GM19372 (cell line): ENCODE results near the gene PLIN1.

ENCODE experiments used
- ATAC-seq: cut with Tn5 transposase; IDR thresholded peaks from one replicate; pipeline ENCODE4 v1.9.1; 2021; ENCODE audit warnings: mild to moderate bottlenecking, low read depth, moderate library complexity; ENCODE audit not compliant: unreplicated experiment

Gene PLIN1

DNA sequence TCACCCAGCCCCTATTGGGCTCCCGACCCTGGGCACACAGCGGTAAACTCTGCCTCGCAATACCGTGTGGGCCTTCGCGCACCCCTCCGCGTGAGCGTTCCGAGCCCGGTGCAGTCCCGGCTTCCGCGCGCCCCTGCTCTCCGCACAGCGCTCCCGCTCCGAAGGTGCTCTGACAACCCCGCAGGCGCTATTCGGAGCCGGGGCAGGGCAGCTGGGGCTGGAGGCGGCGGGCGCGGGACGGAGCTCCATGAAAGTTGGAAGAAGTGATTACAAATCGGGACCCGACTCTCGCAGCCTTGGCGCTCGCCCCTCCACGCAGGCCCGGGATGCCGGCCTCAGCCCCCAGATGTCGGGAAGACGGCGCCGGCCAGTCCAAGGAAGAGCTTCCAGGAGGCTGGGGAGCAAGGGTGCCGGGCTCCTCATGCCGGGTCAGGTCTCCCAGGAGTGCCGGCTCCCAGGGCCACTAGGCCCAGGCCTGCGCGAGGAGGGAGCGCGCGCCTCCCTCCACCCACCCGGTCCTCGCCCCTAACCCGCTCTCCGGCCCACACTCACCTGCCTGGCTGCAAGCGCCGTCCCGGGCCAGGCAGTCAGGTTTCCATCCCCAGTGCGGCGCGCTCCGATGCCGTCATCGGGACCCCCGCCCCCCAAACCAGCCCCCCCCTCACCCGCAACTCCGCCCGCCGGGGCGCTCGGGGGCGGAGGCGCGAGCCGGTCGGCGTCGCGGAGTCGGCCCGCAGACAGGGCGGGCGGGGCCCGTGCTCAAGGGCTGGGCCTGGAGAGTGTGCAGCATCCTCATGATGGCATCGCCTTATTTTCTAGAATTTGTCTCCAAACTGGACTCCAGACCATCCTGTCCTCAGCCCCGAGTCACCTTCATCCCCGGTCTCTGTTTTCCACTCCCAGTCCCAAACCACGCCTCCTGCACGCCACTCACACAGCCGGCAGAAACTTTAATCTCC lies 24.0 kb downstream of the PLIN1 start, which contains the start of gene KIF7:
KIF7 (minus strand) TSS at position 621 of the 959 bp plus-strand sequence. CDS start 2,537 bp downstream, outside the sequence.
- no peak for ATAC-seq

DNA sequence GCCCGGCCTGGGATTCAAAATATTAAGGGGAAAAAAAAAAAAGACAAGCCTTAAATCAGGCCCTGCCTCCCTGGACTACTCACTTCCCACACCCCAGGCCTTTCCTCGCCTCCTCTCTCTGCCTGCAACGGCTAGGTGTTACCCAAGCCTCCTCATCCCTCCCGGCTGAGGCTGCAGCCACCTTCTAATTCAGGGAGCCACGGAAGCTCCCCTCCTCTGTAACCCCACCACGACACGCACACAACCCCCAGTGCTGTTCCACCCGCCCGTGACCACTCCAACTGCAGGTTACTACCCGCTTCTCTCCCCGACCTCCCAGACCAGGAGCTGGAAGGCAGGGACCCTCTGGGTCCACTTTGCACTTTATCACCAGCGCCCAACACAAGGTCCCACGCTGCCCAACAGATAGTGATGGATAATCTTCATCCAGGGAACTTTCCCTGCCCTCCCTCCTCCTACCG lies 24.8 kb downstream of the PLIN1 start:
- no peak for ATAC-seq

- no peak for ATAC-seq
These were observed 25.6 kb downstream of the PLIN1 start for GRCh38 chr15:89653578-89653977.

DNA sequence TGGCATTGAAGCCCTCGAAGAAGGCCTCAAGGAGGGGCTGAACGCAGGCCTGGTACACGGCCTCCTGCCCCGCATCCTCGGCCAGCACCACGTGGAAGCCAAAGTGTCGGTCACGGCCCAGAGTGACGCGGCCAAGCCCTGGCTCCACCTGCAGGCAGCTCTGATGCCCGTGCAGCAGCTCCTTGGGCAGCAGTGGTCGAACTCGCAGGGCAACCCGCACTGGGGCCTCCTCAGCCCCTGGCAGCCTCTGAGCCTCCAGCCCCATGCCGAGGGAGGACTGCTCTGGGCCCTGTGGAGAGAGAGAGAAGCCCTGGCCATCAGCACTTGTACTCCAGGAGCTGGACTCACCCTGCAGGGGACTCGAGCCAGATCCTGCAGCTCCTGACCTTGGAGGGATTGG lies 26.5 kb downstream of the PLIN1 start:
- no peak for ATAC-seq

- no peak for ATAC-seq
These were observed 27.0 kb downstream of the PLIN1 start for GRCh38 chr15:89652131-89652530.

- ATAC-seq, result no peak
These were observed 29.5 kb downstream of the PLIN1 start for GRCh38 chr15:89649716-89650115.

GRCh38 chr15:89649013-89649625 lies 30.0 kb downstream of the PLIN1 start:
- no peak for ATAC-seq

DNA sequence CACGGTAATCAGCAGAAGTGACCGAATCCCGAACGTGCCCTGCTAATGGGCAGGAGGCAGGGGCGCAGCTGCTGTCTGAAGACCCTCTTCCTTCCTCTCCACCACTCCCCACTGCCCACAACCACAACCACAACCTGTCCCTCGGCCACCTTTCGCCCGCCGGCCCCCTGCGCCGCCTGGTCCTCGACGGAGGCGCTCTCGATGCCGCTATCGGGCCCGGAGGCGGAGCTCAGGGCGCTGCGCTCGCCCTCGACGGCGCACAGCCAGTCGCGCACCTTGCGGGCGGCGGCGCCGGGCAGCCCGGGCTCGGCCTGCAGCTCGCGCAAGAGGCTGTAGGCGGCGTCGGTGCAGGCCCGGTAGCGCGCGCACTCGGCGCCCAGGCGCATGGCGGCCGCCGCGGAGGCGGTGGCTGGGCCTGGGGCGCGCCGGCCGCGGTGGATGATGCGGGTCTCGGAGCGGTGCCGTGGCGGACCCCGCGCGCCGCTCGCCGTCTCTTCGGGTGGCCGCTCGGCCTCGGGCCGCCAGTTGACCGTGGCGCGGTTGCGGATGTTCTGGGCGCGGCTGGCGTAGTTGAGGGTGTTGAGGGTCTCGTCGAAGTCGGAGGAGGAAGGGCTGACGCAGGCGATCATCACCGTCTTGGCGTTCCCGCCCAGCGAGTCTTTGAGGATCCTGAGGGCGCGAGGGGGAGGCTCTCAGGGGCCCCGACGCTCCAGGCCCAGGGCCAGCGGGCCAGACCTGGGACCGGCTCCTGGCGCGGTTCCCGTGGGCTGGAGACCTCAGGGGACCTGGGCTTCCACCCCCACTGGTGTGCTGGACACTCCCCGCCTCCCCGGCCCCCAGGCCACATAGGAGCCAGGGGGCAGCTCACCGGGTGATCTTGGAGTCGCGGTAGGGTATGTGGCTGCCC lies 30.8 kb downstream of the PLIN1 start:
- no peak for ATAC-seq

DNA sequence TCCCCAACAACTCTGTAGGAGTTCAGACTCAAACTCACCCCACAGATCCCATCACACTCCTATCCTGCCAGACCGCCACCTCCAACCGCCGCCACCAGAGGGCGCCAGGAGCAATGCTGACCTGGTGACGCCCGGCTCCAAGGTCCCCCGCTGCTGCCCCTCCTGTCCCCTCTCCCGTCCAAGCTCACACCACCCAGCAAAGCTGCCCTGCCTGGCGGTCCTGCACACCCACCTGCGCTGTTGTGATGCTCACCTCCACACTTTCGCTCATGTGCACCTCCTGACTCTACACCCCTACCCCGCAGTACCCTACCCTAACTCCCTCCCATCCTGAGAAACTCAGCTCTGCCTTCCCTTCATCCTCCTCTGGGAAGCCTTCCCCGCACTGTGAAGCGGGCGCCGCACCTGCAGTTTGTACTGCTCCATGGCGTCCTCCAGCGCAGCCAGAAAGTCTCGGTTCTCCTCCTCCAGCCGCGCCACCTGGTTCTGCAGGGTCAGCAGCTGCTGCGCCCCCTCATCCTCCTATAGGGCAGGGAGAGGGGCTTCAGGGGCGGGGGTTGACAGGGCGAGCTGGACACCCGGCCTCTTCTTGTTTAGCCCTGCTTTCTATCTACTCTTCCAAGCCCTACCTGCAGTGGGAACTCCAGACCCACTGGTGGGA lies 31.8 kb downstream of the PLIN1 start:
- peak; percentile 62 for ATAC-seq

GRCh38 chr15:89646416-89647141 lies 32.6 kb downstream of the PLIN1 start:
- no peak for ATAC-seq

GRCh38 chr15:89645680-89646079 lies 33.5 kb downstream of the PLIN1 start:
- no peak for ATAC-seq

GRCh38 chr15:89642106-89642505 lies 37.1 kb downstream of the PLIN1 start:
- ATAC-seq, result no peak

DNA sequence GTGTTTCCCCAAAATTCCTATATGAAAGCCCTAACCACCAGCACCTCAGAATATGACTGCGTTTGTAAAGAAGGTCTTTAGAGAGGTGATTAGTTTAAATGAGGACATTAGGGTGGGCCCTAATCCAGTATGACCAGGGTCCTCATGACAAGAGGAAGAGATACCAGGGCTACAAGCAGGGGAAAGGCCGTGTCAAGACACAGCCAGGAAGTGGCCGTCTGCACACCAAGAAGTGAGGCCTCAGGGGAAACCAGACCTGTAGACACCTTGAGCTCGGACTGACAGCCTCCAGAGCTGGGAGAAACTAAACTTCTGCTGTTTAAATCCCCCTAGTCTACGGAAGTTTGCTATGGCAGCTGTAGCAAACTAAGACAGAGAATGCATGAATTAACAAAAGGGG lies 38.1 kb downstream of the PLIN1 start:
- no peak for ATAC-seq

DNA sequence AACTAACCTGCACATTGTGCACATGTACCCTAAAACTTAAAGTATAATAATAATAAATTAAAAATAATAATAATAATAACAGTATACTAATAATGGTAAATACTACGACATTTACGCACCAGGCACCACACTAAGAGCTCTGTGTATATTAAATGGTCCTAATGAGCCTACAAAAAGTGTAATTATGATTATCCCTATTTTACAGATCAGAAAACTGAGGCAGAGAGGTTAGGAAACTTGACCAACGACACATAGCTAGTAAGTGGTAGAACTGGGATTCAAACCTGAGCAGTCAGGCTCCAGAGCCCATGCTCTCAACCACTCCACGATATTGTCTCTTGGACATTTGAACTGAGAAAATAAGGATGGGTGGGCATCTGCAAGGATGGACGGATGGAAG lies 38.9 kb downstream of the PLIN1 start:
- ATAC-seq, result no peak

DNA sequence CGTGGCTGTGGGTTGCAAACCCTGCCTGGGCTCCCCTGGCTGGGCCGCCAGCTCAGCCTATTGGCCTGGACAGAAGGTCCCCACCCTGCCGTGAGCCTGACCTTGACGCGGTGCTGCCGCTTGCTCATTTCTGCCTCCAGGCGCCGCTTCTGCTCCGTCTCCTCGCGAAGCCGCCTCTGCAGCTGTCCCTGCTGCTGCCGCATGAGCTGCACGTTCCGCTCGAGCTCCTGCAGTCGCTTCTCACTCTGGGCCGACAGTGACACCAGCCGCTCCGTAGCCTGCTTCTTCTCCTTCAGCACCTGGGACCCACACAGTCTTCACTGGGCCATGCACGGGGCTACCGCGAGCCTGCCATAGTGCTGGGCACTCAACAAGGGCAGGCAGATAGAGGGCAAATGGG lies 45.6 kb downstream of the PLIN1 start:
- ATAC-seq, result no peak

DNA sequence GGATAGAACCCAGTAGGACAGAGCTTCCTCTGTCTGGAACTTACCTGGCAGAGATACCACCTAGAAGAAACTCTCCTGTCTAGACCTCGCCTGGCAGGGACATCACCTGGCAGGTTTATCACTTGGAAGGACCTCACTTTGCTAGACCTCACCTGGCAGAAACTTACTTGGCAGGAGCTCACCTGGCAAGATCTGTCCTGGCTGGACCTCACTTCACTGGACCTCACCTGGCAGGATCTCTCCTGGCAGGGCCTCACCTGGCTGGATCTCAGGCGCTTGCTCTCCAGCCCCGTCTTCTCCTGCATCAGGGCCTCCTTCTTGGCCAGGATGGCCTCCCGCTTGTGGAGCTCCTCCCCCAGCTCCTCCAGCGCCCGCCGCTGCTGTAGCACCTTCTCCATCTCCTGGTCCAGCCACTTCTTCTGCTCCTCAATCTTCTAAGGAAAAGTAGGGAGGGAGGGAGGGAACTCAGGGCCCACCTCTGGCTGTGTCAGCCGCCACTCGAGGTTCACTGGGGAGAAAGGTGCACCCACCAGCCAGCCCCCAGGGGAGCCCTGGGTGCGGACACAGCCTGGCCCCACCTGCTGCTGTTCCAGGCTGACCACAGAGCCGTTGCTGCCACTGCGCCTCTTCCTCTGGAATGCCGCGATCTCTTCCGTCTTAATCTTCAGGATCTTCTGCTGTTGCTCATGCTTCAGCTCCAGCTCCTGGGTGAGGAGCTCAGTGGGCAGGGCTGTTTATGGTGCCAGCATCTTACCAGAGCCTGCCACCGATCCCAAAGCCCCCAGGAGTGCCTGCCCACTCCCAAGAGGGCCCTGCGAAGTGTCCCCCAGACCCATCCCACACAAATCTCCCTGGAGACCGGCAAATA lies 46.4 kb downstream of the PLIN1 start:
- ATAC-seq, result no peak

- ATAC-seq, result no peak
These were observed 47.3 kb downstream of the PLIN1 start for GRCh38 chr15:89631902-89632264.
